Fibroblast of skin of right biceps (primary cell): ENCODE results near the gene EEPD1.

Experiments used
- DNase-seq: peaks from one replicate; pipeline ENCODE4 v3.0.0-alpha.2; 2013

EEPD1 gene

DNA sequence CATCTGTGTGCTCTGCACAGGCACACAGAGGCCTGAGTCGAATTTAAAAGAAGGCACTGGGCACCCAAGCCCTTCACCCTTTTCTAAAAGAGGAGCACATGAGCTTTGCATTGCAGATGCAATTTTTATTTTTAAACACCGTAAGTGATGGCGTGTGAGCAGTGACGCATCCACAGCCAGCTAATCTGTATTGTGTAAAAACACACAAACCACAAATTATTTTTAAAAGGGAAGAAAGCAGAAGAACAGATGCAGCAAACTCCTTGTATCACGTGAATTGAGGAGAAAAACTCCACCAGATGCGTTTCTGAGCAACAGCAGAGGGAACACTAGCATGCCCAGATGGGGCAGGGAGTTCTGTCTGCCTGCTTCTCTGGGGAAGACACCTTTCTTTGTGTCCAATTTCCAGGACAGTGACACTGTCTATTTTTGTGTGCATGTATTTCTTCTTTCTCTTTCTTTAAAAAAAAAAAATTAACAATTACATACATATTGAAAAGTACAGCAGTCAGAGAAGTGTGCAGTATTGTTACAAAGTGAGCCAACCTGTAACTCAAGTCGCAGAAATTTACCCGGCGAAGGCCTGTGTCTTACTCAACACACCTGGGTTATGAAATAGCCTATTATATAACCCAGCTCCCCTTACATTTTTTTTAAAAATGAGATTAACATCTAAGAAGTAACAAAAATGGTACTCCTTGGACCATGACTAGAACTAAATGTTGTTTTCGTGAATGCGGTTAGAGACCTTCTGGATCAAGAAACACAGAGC, 39.2 kb downstream of the EEPD1 start:
- peak; percentile 87 for DNase-seq

DNA sequence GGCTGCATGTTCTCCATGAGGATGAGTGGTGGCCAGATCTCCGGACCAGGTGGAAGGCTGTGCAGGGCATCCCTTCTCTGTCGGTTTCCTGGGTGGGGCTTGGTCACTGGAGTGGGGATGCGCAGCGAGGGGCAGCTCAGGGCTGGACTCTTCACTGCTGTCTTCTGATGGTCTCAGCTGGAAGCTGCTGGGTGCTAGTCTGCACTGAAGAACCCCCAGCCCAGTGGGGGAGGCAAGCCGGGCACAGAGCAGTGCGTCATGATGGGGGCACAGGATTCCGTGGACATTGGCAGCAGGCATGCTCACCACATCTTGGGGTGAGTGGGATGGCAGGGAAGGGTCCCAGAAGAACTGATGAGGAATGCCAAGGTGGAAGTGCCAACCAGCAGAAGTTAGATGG, 39.8 kb downstream of the EEPD1 start:
- DNase-seq: no peak

DNA sequence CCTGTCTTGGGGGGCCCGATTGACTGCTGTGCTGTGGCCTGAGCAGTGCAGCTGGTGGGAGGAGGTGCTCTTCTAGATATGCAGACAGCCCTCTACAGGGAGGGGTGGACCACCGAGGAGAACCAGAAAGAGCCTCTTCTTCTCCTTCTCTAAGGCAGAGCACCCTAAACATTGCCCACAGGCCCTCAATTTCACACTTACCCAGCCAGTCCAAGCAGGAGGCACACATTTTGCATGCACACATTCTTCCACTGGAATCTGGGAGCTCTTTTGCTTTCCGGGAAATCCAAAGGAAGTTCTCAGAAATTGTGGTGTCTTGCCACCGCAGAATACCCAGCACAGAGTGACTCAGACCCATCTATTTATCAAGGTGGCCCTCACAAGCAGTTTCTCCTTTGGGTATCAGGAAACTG, 45.8 kb downstream of the EEPD1 start:
- DNase-seq: peak; percentile 67

DNA sequence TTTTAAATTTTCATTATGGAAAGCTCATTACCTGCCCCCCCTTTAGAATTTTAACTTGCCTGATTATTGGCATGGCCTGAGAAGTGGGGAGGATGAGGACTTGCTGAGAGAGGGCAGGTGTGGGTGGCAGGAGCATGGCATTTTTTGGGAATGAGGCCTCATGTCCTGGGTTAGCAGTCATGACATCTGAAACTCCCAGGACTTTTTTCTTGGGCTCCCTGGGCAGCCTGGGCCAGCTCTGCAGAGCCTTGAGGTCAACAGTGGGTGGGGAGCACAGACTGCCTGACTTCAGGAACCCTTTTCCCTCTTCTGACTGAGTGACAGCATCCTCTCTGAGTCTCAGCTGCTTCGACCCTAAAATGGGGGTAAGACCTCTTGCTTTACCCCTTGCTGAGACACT, 46.3 kb downstream of the EEPD1 start:
- no peak for DNase-seq

DNA sequence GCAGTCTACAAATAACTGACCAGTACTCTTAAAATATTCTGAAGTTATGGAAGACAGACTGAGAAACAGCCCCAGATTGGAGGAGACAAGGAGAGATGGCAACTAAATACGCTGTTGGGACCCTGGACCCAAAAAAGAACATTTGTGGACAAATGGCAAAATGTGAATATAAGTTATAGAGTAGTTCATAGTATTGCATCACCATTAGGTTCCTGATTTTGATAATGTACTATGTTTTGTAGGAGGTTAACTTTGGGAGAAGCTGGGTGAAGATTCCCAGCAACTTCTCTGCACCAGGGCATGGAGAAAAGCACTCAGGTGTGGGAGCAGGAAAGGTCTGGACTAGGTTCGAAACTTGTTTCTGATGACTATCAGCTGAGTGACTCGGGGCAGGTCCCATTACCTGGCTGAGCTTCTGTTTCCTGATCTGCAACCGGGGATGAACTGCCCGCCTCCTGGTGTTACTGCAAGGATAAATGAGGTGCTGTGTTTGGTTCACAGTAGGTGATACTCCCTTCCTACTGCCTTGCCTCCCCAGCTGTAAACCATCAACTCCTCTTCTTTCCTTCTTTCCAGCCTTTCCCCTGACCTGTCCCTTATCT, 48.2 kb downstream of the EEPD1 start:
- DNase-seq: no peak

DNA sequence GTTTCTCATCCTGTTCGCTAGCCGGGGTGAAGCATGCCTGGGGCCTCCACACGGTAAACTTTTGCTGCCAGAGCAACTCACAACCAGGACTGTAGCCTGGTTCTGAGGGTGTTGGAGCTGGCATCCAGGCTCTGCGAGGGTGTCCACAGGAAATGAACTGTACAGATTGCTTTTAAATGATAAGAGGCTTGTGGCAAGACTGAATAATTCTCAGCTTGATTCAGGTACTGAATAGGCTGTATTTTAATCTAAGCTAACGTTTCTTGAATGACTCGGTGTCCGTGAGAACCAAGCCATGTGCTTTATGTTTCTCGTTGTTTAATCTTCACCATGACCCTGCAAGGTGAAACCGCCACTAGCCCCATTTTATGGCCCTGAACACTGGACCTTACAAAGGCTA, 49.3 kb downstream of the EEPD1 start:
- no peak for DNase-seq

DNA sequence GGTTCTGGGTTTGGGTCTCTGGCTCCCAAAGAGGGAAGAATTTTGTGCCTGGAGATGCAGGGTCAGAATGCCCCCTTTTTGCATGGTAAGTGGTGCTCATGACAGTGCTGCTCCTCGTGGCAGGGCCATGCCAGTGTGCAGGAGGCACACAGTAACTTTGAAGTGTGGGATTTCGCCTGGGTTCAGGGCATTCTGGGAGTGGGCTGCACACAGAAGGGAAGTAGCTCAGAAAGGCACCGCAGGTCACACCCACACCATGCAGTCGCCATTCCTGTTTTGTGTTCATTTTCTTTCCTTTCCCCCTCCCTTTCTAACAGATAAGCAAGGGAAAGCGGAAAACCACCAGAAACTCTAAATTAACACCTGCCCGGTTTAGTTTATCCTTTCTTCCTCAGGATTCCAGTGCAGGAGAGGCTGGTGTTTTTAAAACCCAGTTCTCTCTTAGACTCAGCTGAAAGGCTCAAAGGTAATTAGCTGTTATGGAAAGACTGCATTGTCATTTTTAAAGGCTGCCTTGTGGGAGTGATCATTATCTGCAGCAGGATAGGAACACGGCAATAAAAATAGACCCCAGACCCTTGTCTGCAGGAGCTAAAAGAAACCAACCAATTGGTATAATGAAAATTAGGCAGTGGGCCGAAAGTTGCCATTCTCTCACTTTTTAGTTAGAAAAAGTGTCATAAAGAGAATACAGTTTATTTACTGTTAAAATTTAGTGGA, 50.2 kb downstream of the EEPD1 start:
- no peak for DNase-seq

DNA sequence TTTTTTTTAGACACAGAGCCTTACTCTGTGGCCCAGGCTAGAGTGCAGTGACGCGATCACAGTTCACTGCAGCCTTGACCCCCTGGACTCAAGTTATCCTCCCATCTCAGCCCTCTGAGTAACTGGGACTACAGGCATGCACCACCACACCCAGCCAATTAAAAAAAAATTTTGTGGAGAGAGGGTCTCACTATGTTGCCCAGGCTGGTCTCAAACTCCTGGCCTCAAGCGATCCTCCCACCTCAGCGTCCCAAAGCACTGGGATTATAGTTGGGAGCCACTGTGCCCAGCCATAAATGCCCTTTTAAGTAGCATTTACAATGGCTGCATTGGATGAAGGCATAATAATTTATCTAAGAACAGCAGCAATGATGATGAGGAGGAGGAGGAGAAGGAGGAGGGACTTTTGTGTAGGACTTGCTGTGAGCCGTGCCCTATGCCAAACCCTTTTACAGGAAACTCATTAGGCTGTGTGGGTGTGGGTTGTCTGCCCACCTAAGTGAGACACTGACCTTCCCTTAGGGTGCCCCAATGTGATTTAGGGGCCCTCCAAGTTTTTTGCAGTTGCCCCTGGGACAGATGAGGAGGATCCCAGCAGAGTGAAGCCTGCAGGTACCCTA, 51.1 kb downstream of the EEPD1 start:
- no peak for DNase-seq

DNA sequence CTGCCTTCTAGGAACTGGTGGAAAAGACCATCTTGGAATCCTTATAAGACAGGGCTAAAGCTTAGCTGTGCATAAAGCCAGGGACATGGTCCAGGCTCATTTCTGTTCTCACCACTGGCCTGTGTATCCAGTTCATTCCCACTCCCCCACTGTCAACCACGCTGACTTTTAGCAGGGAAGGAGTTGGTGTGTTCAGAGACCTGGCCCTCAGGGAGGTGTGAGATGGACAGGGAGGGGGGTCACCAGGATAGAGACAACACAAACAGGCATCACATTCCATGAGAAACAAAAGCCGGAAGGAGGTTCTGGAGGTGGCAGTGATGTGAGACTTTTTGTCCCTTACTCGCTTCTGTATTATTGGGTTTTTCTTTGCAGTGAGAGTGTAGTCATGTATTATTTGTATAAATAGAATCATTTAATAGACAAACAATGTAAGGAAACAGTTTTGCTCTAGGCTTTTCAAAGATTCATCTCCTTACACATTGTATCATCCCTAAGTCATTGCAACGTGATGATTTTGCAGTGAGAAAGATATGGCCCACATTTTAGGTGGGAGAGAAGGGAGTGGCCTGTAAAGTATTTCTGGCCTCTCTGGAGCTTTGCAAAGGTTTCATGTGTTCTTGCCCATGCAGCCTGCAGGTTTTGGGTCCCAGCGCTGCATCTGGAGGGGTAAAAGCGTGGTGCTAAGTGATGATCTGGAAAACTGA, 52.0 kb downstream of the EEPD1 start:
- no peak for DNase-seq

DNA sequence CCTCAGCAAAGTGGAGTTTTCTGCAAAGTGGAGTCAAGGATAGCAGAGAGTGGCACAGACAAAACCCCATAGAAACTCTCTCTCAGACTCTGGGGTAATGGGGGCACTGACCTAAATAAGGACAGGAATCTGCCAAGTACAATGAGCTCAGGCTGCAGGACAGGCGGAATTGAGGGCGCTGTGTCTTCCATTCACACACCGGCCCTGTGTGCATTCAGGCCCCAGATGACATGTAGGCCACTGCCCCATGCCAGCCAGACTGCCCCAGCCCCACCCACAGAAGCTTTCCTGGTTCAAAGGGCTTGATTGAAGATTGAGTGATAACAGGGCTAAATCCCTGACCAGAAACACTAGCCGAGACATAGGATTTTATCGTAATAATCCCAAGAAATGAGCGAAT, 52.7 kb downstream of the EEPD1 start:
- no peak for DNase-seq

DNA sequence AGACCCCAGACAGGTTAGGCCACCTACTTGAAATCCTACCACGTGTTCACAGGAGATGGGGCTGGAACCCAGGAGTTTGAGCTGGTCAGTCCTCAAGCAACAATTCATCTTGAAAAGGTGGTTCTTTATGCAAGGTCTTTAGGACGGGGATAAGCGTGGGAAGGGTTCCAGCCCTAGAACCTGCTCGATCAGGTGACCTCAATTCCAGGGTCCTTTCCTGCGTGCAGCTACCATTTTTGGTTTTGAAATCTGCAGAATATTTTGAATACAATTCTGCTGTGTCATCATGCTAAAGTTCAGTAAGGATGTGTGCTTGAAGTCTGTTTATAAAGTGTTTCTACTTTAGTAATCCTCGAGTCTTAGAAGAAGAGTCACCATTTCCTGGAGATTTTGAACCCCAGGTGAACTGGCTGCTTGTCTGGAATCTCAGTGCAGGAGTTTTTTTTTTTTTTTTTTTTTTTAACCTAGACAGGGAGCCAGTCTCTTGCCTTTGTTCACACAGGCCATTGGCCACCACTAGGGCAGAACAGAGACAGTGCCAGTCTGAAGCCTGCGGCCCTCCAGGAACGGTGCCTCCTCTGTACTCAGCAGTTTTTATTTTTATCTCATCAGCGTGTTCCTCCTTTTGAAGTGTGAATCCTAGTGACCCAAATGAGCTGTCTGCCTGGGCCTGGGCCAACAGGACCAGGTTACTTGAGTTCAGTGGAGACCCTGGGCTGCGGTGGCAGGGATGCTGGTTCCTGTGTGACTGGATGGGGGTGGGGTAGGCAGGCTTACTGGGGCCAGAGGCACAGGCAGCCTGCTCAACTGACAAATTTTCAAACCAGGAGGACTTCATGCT, 54.6 kb downstream of the EEPD1 start:
- DNase-seq: peak; percentile 95

DNA sequence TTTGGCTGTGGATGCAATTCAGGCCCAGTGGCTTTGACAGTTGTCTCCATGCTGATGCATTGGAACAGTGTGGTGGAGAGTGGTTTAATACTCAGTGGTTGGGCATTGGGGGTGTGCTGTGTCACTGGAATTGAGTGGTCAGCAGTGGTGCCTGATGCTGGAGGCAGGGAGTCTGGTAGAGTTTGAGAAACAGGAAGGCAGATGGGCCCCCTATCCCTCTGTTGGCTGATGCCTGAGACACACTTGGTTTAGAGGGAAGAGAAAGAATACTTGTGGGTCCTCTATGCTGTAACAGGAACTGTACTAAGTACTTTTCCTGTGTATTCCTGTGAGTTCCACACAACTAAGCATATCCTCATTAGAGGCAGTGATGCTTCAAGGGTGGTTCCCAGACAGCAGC, 55.4 kb downstream of the EEPD1 start:
- peak; percentile 57 for DNase-seq

DNA sequence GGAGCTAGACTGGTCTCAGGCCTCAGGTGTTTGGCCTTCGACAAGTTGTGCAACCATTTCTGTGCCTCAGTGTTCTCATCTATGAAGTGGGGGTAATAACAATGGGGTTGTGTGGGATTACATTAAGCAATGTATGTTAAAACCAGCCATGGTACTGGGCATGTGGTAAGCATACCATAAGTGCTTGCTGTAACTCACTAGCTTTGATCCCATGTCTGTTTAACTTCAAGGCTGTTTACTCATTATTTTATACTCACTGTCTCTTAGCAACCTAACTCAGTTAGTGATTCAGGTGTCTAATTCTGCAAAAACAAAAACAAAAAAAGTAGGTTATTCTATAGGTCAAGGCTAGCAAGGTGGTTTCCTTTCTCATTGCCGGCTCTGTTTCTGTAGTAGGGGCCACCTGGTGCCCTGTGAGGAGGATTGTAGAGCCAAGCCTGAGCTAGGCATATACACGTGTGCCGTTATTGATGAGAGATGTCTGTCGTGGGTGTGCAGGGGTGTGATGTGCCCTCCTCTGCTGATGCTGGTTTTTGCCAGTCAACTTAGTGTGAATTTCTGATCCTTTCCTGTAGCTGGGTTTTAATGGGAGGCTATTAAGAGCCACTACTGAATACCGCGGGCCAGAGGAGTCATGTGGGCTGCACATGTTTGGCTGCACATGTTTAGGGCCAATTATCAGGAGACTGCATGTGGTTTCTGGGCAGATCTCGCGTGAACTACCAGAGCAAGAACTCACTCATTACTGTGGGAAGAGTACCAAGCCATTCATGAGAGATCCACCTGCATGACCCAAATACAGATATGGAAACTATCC, 56.2 kb downstream of the EEPD1 start:
- DNase-seq: peak; percentile 63

DNA sequence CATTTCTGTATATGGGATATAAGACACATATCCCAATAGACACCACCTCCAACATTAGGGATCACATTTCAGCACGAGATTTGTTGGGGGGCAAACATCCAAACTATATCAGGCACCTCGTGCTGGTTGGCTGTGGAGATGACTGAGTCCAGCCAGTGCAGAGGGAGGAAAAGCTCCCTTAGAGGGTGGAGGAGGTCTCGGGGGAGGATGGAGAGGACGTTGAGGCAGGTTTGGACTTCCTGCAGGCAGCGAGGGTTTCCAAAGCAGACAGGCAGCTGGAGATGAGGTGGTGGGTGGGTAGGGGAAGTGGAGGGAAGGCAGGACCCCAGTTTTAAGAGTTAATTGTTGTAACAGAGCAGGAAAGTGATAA, 56.7 kb downstream of the EEPD1 start:
- no peak for DNase-seq

DNA sequence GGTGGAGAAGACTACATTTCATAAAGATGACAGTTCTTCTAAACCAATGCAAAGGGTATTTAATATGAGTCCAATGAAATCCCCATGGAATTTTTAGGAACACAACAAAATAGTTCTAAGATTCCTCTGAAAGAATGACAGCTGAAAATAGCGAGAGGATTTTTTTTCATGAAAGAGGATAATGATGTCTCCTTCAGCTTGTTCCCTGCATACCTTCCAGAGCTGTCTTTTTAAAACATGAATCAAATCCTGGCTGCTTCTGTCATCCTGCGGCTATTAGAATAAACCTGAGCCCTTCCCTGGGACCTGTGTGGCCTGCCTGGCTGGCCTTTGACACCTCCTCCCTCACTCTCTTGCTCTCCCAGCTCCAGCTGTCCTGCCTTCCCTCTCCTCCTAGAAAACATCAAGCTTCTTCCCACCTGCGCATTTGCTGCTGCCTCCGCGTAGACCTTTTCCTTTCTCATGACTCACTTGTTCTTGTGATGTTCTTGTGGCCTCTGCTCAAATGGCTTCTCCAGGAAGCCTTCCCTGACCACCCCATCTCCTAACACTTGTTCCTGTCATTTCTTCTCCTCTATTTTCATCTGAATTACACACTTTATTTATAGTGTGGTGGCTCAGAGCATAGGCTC, 57.4 kb downstream of the EEPD1 start:
- DNase-seq: peak; percentile 59

DNA sequence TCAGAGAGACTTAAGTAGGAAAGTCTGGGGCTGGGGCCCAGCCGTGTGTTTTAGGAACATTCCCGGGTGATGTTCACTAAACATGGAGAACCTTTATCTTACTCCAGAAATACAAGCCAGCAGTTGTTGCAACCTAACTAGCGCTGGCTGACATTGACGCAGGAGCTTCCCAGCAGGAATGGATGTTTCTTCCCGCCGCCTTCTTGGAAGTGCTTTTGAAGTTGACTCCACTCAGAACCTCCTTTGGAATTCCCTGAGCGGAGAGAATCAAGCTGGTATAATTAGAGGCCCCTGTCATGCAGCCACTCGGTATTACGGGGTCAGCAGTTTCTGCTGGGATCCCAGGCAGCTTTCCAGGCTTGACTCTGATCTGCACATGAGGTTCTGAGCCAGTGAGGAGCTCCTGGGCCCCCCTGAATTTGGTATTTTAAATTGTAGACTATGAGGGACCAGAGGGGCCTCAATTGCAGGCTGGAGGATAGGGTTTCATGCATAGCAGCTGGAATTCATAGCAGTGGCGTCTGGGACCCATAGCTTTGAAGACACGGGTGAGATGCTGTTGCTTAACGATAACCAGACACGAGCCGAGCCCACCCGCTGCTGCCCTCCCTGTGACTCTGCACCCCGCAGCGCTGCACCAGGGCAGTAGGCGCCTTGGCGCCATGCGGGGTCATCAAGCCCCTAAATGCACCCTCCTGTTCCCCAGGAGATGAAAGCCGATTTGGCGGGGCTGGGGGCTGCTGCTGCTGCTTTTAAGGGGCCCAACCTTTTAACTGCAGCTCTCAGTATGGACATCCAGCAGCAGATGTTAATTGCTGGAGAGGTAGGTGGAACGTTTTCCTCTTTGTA, 61.8 kb downstream of the EEPD1 start:
- peak; percentile 66 for DNase-seq

DNA sequence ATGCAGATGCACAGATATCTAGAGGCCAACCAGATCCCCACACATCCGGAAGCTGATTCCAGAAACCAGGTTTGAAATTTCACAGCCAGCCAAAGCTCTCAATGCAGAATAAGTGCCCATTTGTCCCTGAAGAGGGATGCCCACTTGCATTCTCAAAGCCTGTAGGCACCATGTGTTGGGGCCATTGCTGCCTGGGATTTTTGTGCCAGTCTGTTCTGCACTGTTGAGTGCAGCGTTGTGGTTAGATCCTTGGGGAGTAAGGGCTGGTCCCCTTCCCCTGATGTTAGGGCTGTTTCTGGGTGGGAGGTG, 62.4 kb downstream of the EEPD1 start:
- no peak for DNase-seq

DNA sequence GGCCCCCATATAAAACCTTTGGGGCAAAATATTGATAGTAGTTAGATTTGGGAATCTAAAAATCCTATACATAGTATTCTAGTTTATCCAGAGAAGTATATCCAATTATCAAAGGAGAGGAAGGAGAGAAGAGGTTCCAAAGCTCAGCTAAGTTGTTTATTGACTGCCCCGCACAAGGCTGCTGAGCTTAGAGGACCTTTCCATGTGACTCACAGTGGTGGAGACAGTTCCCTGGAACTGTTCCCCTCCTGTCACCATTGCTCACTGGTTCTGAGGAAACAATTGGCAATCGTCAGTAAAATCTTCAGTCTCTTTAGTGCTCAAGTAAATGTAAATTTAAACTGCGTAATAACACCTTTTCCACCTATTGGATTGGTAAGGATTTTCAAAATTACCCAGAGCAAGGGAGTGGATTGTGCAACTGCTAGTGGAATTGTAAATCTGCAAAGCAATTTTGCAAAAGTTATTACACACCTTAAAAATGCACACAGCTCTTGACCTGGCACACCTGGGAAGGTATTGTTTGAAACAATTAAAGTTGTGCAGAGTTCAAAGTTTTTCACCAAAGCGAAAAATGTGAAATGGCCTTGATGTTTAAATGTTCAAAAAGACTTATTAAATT, 63.1 kb downstream of the EEPD1 start:
- DNase-seq: peak; percentile 71

DNA sequence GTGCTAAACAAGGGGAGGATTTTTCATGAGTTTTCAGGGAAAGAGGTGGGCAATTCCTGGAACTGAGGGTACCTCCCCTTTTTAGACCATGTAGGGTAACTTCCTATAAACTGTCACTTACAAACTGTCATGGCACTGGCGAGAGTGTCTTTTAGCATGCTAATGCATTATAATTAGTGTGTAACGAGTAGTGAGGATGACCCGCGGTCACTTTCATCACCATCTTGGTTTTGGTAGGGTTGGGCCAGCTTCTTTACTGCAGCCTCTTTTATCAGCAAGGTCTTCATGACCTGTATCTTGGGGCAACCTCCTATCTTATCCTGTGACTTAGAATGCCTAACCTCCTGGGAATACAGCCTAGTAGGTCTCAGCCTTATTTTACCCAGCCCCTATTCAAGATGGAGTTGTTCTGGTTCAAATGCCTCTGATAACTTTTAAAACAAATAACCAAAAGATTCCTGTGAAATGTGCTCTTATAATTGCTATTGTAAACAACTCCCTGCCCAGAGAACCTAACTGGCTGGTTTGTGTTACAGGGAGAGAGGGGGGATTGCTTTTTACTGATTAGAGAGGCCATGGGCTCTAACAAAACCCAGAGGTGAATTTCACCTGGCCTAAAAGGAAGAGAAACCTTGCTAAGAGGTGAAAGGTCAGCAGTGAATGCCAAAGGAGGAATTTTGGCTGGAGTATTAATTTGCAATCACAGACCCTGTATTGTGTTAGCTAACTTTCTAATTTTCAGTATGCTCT, 64.3 kb downstream of the EEPD1 start:
- no peak for DNase-seq
